GM21367 (cell line): Measurements from ENCODE around the gene KLHL30.

Experiments used
- ATAC-seq: cut with Tn5 transposase; IDR thresholded peaks from one replicate; pipeline ENCODE4 v1.9.1; 2021; ENCODE audit not compliant: unreplicated experiment

Gene KLHL30

GRCh38 chr2:238172439-238172838, 34.0 kb downstream of the KLHL30 start:
- ATAC-seq = no peak

- no peak for ATAC-seq
These were observed 35.2 kb downstream of the KLHL30 start for GRCh38 chr2:238173692-238174091.

- ATAC-seq = no peak
These were observed 35.8 kb downstream of the KLHL30 start for GRCh38 chr2:238174291-238174690.

- no peak for ATAC-seq
These were observed 36.2 kb downstream of the KLHL30 start for GRCh38 chr2:238174701-238175100.

- no peak for ATAC-seq
These were observed 38.1 kb downstream of the KLHL30 start for GRCh38 chr2:238176613-238177012.

GRCh38 chr2:238180554-238180953, 42.1 kb downstream of the KLHL30 start:
- no peak for ATAC-seq

GRCh38 chr2:238182362-238182761, 43.9 kb downstream of the KLHL30 start:
- ATAC-seq = no peak

GRCh38 chr2:238183821-238184220, 45.4 kb downstream of the KLHL30 start:
- no peak for ATAC-seq

GRCh38 chr2:238187618-238188548, 49.4 kb downstream of the KLHL30 start:
- ATAC-seq = no peak

- no peak for ATAC-seq
These were observed 52.0 kb downstream of the KLHL30 start for GRCh38 chr2:238190445-238190844.
